IPS-NIHi11 (cell line): ENCODE data around the gene ITIH5.

Experiments
- DNase-seq: peaks from one replicate; pipeline ENCODE4 v3.0.0; 2012; ENCODE audit warnings: mixed read lengths, low spot score

Gene ITIH5

DNA sequence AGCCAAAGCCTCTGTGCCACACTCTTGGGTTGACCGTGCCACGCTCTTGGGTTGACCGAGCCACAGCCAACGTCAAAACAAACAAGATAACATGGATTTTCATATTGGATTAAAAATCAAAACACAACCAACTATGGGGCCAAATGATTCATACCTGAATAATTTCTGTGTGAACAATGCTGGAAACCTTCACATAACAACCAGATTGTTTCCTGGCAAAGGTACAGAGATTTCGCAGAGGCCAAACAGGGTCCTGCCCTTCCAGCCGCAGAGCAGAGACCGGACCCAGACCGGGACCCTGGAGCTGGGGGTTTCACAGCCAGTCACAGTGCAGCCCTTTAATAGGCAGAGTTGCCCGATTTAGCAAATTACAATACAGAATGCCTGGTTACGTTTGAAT lies 40.5 kb downstream of the ITIH5 start:
- no peak for DNase-seq

DNA sequence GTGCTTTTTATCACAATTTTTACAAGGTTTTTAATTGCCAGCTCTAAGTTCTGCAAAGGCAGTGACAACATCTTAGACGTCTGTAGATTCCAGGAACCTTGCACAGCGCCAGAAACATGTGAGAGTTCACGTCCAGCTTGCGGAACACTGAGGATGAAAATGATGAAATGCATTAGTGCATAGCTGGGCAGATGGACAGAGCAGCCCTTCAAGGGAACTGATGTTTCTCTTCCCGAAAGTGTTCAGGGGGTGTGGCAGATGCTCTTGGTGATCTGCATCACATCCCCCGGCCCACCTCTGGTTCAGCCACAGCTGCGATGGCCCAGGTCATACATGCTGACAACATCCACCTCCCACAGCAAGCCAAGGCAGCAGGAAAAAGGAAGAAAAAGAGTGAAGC lies 40.9 kb downstream of the ITIH5 start:
- no peak for DNase-seq

DNA sequence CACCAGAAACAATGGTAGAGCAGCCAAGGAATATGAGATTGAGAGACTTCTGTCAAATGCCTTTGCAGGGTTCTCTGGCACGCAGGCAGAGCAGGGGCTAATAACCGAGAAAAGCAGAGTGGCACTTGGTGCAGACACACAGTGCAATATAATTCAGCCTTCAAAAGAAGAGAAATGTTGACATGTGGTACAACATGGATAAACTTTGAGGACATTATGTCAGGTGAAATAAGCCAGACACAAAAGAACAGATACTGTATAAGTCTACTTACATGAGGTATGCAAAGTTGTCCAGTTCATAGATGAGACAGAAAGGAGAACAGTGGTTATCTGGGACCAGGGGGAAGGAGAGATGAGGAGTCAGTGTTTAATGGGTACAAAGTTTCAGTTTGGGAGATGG lies 41.8 kb downstream of the ITIH5 start:
- DNase-seq = no peak

DNA sequence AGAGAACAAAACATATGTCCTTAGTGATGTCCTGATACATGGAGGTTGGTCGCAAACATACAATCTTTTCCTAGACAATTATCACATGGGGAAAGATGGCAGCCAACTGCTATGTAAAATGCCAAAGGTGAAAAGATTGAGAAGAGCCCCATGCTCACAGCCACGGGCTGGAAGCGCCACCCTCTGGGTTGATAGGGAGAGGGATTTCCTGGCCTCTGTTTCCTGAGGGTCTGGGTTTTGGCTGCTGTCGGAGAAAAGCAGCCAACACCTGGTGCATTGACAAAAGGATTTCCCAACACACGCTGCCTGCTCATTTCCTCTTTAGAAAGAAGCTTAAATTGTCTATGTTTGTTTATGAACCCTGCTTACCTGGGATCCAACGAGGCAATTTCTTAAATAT lies 43.8 kb downstream of the ITIH5 start:
- DNase-seq = peak; percentile 60

DNA sequence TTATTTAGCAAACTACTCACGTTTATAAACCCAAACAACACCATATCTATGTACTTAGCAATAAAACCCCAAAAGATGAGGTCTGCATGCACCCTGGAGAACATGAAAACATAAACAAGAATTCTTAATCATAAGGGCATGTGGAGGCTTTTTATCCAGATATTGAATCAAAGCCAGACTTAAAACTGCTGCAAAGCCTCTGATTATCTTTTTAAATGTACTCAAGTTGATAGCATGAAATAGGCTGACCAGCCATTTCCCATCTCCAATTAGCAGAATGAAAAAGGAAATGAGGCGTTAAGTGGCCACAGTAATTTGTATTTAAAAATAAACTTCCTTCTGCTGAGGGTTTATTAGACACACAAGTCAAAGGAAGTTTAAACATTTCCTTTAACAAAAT lies 48.3 kb downstream of the ITIH5 start:
- no peak for DNase-seq

DNA sequence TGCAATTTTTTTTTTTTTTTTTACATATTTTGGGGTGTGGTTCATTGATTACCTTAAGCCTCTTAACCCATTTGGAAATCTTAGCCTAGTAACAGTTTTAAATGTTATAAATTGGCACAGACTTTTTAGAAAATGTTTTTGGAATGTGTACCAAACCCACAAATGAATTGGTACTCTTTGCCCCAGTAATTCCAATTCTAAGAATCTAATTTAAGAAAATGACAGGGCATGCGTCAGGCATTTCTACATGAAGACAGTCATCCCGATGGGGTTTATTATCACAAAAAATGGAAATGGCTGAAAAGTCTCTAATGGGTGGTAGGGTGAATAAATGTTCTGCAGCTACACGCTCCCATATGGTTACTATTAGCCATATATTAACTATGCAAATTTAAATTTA lies 54.9 kb downstream of the ITIH5 start:
- no peak for DNase-seq

DNA sequence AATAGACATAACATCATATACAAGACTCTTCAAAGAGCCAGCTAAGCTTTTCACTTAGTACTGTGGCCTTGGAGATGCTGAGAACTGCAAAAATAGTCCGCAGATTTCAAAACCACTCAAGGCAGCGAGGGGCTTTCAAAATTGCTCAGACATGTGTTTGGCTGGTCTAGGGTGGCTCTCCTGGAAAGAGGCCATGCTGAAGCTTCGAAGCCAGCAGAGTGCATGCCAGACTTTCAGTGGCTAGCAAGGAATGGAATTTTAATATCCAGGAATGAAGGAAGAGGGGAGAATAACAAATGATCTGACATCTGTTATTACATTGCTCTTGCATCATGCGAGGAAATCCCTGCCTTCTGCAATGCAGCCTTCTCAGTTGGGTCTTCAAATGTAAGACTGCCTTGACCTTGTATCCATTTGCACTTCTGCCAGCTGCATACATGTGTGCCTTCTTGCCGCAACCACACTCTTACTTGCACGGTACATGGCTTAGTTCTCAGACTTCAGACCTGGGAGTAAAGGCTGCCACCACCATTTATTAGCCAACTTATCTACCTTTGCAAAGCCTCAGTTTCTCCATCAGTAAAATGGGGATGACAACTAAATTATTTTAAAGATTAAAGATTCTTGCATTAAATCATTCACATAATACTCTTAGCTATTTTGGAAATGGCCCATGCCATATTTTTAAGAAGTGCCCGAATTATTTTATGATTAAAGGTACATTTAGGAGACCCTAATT lies 55.9 kb downstream of the ITIH5 start:
- DNase-seq = no peak

DNA sequence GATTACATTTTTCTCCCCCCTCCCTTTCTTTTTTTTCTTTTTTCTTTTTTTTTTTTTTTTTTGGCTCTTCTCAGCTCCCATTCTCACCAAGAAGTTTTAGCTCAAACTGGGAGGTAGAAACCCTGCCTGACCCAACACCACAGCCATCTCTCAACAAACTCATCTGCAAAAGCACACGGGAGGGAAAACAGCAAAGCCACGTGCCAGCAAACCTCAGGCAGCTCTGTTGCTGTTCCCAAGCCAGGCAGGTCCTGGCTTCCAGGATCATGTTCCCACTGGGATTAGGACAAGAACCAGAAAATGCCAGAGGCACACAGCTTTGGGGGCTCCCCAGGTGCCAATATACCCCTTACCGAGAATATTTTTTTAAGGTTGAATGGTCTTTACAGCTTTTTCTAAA lies 56.7 kb downstream of the ITIH5 start:
- no peak for DNase-seq

DNA sequence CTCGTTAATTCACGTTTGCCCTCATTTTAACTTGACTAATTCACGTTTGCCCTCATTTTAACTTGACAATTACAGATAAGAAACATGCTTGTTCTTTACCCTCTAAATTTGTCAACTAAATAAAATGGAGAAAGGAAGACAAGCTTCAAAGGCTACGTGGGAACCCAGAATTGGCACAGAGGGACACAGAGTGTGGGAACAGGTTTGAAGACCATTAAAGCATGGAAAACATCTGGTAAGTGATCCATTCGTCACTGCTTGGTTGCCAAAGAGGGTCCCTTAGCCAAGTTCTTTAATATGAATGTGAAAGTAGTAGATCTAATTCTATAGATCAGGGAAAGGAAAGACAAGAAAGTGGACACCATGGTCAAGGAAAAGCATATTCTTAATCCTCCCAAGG lies 57.2 kb downstream of the ITIH5 start:
- DNase-seq = no peak

DNA sequence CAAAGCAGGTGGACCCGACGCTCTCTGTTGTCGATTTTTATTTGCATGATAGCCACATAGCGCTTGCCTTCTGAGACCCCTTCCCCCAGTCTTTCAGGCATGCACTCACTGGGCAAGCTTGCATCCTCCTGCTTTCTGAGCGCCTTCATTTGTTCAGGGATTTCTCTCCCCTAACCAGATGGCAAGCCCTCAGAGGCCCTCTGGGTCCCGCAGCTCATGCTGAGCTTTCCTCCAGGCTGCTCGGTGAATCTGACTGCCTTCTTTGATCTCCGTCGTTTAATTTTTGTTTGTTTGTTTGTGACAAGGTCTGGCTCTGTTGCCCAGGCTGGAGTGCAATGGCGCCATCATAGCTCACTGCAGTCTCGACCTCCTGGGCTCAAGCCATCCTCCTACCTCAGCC lies 58.8 kb downstream of the ITIH5 start:
- no peak for DNase-seq

DNA sequence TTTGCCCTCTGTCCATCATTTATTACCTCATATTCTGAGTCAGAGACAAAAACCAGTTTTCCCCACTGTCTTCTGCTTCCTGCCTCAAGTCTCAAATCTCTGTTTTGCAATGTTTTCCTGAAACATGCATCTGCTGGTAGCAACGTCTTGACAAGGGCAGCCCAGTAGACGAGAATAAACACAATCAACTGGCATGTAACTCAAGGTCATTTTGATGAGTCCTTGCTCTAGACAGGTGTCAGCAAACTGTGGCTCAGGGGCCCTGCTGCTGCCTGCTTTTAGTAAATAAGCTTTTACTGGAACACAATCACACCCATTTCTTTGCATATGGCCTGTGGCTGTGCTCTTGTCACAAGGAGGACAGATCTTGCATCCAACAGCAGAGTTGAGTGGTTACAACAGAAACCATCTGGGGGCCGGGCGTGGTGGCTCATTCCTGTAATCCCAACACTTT lies 59.8 kb downstream of the ITIH5 start:
- DNase-seq = no peak

DNA sequence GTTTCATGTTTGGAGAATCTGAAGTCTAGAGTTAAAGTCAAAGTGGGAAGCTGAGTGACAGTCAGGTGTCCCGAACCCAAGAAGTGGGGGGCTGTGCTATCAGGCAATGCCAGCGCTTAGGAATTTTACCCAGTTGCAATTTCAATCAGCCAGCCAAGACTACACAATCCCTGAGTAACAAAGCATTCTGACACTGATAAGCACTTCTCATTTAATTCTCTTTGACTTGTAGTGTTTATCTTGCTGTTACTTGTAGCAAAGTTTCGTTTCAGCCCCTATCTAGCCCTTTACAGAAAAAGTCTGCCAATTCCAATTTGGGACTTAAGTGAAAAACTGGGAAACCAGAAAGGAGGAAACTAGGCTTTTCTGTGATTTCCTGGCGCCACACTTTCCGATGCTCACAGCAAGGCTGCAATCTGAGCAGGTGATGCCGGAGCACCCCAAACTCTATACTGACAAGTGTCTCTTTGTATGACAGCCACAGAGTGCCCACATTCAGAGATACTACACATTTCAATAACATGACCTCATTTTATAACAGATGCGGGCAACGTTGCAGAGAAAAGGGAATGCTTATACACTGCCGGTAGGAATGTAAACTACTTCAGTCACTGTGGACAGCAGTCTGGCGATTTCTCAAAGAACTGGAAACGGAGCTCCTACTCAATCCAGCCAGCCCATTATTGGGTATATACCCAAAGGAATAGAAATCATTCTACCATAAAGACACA lies 61.0 kb downstream of the ITIH5 start:
- DNase-seq = no peak

DNA sequence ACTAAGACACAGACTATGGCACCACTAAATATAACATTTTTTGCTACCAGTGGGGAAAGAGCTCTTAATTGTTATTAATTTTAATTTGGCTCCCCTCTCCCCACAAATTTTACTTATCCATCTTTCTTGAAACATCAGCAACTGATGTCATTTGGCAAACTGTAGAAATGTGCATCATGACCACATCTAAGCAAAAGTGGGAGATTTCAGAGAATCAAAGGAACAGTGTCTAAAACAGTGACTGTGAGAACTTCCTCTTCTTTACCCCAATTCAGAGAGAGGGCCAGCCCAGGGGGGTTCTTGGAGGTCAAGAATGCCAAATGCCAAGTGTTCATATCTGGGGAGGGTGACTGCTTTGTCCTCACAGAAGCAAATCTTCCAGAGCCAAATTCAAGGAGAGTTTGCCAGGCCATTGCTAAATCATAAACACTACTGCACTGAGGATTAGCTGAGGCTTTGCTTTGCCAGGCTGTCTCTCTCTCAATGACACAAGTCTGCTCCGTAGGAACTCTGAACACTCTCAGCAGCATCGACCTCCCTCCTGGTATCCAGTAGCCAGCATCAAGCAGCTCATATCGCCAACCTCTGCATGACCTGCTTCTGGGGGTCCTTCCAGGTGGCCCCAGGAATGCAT lies 65.6 kb downstream of the ITIH5 start:
- DNase-seq = no peak

DNA sequence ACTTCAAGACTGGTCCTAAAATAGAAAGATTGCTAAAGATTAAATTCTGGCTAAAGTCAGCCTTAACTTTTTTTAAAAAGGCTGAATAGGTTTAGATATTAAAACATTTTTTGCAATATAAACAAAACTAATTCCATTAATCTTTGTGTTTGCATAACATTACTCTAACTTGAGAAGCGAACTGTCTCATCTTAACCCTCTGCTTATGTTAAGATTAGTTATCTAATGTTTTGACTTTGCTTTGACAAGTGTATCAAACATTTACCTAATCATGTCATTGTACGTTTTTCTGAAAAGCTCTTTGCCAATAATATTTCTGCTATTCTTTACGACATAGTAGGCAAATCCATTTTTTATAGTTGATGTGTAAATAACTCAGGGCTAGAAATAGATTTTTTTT lies 68.0 kb downstream of the ITIH5 start:
- DNase-seq = no peak

DNA sequence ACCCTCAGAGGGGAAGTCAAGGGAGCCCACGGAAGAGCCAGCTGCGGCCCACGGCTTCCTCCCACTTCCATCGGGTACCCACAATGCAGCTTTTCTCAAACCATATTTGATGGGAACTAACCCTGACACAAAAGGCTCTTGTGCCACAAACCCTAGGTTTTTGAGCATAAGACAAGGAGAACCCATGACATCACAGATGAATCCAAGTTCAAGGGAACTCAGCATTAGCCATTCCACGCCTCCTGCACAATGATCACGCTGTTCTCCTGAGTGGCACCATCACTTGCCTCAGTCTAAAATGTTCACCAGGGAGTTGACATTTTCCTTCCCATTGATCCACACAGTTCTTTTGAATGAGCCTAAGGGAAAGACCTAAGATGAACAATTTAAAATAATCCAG lies 70.4 kb downstream of the ITIH5 start:
- no peak for DNase-seq

DNA sequence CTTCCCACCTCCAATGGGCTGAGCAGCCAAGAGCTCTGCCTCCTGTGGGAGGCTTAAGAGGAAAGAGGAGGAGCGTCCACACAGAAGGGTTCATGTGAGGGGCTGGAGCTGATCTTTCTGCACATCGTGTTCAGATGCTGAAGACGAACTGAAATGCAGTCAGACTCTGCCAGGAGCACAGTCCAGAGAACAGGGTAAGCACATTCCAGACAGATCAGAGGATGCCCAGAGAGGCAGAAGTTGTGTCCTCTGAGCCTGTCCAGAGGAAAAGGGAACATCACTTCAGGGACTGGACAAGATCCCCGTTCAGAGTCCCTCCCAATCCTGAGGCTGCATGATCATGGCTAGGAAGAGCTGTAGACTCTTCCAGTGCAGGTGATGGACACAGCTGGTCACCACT lies 72.9 kb downstream of the ITIH5 start:
- no peak for DNase-seq

DNA sequence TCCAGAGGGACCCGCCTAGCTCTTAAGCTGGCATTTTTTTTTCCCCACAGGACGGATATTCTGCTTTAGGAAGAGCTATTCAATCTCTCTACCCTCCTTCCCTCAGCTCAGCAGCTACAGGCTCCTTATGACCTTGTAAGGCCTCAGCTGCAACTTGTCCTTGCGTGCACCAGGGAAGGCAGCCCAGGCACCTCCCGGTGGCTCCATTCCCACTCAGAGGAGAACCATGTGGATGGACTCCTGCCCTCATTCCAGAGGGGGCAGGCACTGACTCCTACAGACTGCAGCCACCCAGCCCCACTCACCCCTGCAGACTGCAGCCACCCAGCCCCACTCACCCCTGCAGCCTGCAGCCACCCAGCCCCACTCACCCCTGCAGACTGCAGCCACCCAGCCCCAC lies 73.7 kb downstream of the ITIH5 start:
- DNase-seq = no peak

DNA sequence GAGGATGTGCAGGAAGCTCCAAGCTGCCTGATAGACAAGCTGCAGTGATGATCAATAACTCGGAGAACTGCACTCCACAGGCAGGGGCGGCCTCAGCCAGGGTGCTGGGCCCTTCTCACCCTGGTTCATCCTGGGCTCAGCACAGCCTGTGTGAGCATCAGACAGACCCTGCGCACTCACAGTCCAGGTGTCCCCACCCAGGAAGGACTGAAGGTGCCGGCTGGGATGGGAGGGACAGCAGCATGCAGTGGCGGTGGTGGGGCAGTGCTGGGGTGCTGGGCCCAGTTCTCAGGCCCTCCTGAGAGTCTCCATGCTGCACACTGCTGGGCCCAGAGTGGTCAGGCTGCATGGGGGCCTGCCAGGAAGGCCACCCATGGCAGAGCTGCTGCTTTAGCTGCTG lies 74.1 kb downstream of the ITIH5 start:
- no peak for DNase-seq

DNA sequence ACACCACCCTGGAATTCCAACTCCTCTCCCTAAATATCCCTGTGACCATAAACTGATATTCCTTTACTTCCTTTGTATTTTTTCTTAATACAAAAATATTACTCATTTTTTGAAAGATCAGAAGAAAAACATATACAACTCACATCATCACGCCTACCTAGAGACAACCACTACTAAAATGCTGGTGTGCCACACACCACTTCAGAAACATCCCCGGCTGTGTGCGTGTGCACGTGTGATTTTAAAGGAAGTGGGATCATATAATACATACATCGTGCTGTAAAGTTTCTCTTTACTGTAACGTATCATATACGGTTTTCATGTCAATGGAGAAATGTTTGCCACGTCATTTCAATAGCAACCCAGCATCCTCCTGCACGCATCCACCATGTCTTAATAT lies 76.5 kb downstream of the ITIH5 start:
- no peak for DNase-seq

DNA sequence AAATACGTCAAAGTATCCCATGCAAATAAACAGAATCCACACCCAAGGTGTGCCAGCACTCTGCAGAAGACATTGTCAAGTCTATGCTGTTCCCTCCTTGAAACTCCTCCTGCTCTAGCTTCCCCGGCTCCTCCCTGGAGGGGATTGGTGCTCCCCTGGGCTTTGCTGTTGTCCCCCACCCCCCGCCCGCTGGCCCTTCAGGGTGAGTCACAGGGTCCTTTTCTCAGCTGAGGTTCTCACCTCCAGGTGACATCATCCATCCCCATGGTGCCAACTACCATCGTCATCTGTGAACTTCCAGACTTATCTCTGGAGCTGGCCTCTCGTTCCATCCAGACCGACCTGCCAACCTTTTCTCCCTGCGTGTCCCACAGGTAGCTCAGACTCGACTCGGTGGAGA lies 77.0 kb downstream of the ITIH5 start:
- DNase-seq = no peak

DNA sequence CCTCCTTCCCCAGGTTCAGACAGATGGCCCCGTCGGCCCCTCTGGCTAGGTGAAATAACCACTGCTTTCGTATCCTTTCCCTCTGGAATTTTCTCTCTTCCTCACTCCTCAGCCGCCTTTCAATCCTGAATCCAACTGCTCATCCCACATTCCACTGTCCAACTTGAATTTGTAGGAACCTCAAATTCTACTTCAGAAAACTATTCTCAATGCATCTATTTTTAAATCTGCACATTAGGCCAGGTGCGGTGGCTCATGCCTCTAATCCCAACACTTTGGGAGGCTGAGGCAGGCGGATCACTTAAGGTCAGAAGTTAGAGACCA lies 78.9 kb downstream of the ITIH5 start:
- no peak for DNase-seq

DNA sequence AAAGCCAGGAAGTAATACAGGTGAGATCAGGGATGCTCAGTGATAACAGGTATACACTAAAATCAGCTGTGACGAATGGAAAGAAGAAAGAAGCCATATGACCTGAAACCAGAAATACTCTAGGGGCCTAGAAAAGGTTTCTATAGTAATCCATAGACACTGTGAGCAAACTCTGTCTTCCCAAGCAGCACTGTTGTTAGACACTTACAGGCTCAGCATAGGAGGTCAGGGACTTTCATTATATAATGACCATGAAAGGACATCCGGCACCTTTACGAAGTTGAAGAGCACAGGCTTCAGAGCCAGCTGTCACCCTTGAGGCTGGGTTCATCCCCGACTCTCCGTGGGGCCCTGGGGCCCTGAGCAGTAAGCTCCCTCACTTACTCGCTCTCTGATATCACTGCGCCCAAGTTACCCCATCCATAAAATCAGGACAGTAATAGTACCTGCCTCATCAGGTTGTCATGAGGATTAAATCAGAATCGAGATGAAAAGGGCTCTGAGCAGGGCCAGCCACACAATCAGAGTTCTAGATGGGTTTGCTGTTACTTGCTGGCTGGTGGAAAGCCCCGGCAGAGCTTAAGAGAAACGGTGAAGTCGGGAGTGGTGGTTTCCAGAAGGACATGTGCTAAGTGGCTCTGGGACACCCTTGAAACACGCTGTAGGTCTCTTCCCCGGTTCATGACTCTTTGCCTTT lies 79.5 kb downstream of the ITIH5 start:
- no peak for DNase-seq

DNA sequence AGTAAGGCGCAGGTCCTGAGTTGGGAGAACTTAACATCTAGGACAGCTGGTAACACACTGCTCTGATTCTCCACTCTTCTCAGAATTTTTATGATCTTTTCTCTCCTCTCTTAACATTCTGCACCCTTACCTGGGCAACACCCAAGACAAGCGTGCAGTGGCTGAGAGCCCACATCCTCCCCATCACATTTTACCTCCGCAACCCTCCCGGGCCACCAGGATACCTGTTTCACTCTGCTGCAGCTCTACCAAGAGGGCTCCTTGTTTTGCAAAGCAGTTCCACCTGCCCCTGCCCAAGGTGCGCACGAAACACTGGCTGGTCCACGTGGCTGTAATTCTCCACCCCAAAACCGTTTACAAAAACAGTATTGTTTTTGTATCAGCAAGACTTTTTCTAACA lies 81.5 kb downstream of the ITIH5 start:
- DNase-seq = no peak
